Gastroesophageal sphincter (tissue), 2 donors: ENCODE data around the gene XDH.

Experiments
- EP300 ChIP-seq: sonication (generic); formaldehyde crosslinking; IDR thresholded peaks from one replicate; pipeline ENCODE4 v1.6.1; 2017; ENCODE audit warnings: antibody characterized with exemption, mild to moderate bottlenecking
- POLR2AphosphoS5 ChIP-seq: sonication (generic); formaldehyde crosslinking; IDR thresholded peaks from one replicate; pipeline ENCODE4 v1.6.1; 2017; ENCODE audit warnings: antibody characterized with exemption

DNA sequence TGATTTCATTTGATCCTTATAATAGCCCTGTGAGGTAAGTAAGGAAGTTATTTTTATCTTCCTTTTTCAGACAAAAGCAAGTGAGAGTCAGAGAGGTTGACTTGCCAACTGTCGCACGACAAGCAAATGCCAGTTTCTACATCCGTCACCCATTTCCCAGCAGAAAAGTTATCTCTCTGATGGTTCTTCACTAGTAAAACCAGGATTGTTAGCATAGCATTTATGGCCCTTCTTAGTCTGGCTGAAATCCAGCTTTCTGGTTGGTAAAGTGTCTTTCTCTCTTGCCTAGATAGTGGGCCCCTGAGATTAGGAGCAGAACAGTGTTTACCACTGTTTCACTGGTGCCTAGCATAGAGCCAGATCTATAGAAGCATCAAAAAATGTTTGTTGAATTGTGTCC lies 7.1 kb upstream of the XDH start:
- TF ChIP-seq POLR2AphosphoS5 (no peak), EP300 (no peak)
